Measurements from ENCODE around the gene H2BK1. TPM values are rescaled to one million over a fixed set of nuclear protein-coding genes. Genes with fewer than 3 reads are reported as not detected.
A peak's percentile ranks its signal among the peaks of the same experiment; 100 is the strongest.

H2BK1 gene
- total and polyA plus RNA-seq, 2 donors: not detected

DNA sequence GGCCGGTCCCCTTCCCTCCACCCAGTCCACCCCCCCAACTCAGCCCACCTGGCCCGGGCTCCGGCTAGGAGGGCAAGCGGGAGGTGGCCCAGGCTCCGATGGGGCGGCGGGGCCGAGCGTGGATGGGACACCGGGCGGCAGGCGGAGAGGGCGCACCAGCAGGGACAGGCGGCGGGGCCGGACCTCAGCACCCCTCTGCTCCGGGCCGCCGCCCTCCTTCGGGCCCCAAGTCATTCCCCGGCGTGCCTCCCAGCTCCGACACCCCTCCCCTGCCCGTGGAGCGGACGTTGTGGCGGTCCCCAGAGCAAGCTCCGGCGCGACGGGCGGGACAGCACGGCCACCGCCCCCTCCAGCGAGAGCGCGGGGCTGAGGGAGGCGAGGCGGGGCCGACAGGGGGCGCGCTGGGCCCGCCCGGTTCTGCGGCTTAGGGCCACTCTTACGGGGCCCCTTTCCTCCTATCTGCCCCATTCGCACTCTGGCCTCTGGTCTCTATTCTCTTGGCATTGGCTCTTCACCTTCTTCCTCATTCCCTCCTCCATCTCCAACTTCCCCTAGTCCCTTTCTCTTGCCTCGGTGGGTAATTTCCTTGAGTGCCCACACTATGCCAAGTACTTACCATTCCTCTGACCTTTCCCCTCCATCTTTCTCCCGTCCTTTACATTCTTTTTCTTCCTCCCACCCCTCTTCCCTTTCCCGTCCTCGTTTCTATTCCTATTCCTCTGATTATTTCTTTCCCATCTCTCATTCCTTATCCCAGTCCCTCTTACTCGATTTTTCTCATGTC, 42.1 kb downstream of the H2BK1 start:
- no peak for DNase-seq (ENCODE audit: extremely low spot score)
- 3% methylated on average over 52 of the region's 52 CpGs for WGBS
- Histone ChIP-seq H3K4me3 (ENCODE audit: low read depth, low read length) (peak overlapping the region; percentile 53), H3K36me3 (ENCODE audit: insufficient read depth) (no peaks in the 10 kb centered on the region), H3K27ac (ENCODE audit: low read depth) (no peak overlapping the region), H3K4me1 (ENCODE audit: insufficient read depth) (no peaks in the 10 kb centered on the region)

GRCh38 chr7:151167197-151167961, 42.9 kb downstream of the H2BK1 start, which contains the start of gene GBX1:
GBX1 (minus strand) TSS chr7:151167694; CDS start chr7:151167548, 146 bp downstream.
- Histone ChIP-seq H3K27ac (ENCODE audit: low read depth) (no peak within 1 kb of the TSS), H3K36me3 (ENCODE audit: insufficient read depth) (no peaks in the 10 kb centered on the region), H3K4me1 (ENCODE audit: insufficient read depth) (no peaks in the 10 kb centered on the region), H3K4me3 (ENCODE audit: low read depth, low read length) (peak within 1 kb of the TSS; percentile 53)
- WGBS: under 1% methylated on average over 101 of the region's 101 CpGs
- no peak for DNase-seq (ENCODE audit: extremely low spot score)

DNA sequence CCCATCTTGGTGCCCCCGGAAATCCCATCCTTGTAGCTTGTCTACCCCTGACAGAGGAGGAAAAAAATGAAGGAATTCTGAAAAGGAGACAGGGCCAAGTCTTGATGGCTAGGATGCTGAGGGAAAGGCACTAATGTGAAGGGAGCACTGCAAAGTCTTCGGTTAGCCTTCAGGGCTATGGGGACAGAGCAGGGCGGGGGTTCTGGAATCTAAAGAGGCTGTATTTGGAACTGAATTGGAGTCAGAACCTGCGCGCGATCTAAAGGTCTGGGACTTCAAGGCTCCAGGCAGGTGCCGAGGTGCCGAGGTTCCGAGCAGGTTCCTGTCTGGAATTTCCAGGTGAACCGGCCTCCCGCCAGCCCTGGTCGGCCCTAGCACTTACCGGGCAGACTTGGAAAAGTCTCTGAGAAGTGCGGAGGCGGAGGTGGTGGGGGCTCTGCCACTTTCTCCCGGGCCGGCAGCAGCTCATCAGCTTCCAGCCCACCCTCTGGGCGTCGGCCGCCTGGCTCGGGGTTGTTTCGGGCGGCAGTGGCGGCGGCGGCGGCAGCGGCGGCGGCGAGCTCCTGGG, 43.6 kb downstream of the H2BK1 start:
- DNase-seq (ENCODE audit: extremely low spot score): no peak
- 11% methylated on average over 31 of the region's 31 CpGs for WGBS
- Histone ChIP-seq H3K27ac (ENCODE audit: low read depth) (no peak overlapping the region), H3K4me3 (ENCODE audit: low read depth, low read length) (peak overlapping the region; percentile 53), H3K36me3 (ENCODE audit: insufficient read depth) (no peaks in the 10 kb centered on the region), H3K4me1 (ENCODE audit: insufficient read depth) (no peaks in the 10 kb centered on the region)

- Histone ChIP-seq H3K36me3 (ENCODE audit: insufficient read depth) (no peaks in the 10 kb centered on the region), H3K4me3 (ENCODE audit: low read depth, low read length) (no peak overlapping the region), H3K4me1 (ENCODE audit: insufficient read depth) (no peaks in the 10 kb centered on the region), H3K27ac (ENCODE audit: low read depth) (no peak overlapping the region)
- DNase-seq (ENCODE audit: extremely low spot score): no peak
- 81% methylated on average over 1 of the region's 1 CpG for WGBS
Observed at GRCh38 chr7:151161757-151162156, 48.5 kb downstream of the H2BK1 start.

Other genes with a start within 250 kb of the H2BK1 start
- gene KCNH2, start 232.2 kb downstream of the H2BK1 start, total RNA-seq: 9.9 TPM
- 48.5 TPM for gene KCNH2, start 232.2 kb downstream of the H2BK1 start, polyA plus RNA-seq
- gene NOS3, start 219.5 kb downstream of the H2BK1 start, total RNA-seq: 6.0 TPM
- gene NOS3, start 219.5 kb downstream of the H2BK1 start, polyA plus RNA-seq: 15.8 TPM
- gene ATG9B, start 186.0 kb downstream of the H2BK1 start, total RNA-seq: not detected
- gene ATG9B, start 186.0 kb downstream of the H2BK1 start, polyA plus RNA-seq: 0.32 TPM
- 17.1 TPM for gene ABCB8, start 182.0 kb downstream of the H2BK1 start, total RNA-seq
- gene ABCB8, start 182.0 kb downstream of the H2BK1 start, polyA plus RNA-seq: 19.4 TPM
- 1.1 TPM for gene ASIC3, start 162.0 kb downstream of the H2BK1 start, total RNA-seq
- gene ASIC3, start 162.0 kb downstream of the H2BK1 start, polyA plus RNA-seq: 2.0 TPM
- 6.7 TPM for gene CDK5, start 152.6 kb downstream of the H2BK1 start, total RNA-seq
- 9.4 TPM for gene CDK5, start 152.6 kb downstream of the H2BK1 start, polyA plus RNA-seq
- 30.6 TPM for gene SLC4A2, start 150.9 kb downstream of the H2BK1 start, total RNA-seq
- 107 TPM for gene SLC4A2, start 150.9 kb downstream of the H2BK1 start, polyA plus RNA-seq
- 42.4 TPM for gene FASTK, start 129.7 kb downstream of the H2BK1 start, total RNA-seq
- 87.8 TPM for gene FASTK, start 129.7 kb downstream of the H2BK1 start, polyA plus RNA-seq
- gene TMUB1, start 127.0 kb downstream of the H2BK1 start, total RNA-seq: 9.7 TPM
- 51.9 TPM for gene TMUB1, start 127.0 kb downstream of the H2BK1 start, polyA plus RNA-seq
- 25.5 TPM for gene AGAP3, start 124.0 kb downstream of the H2BK1 start, total RNA-seq
- gene AGAP3, start 124.0 kb downstream of the H2BK1 start, polyA plus RNA-seq: 77.0 TPM
- not detected for gene GBX1, start 42.8 kb downstream of the H2BK1 start, total RNA-seq
- not detected for gene GBX1, start 42.8 kb downstream of the H2BK1 start, polyA plus RNA-seq
- gene ASB10, start 23.2 kb downstream of the H2BK1 start, total RNA-seq: not detected
- not detected for gene ASB10, start 23.2 kb downstream of the H2BK1 start, polyA plus RNA-seq
- 14.1 TPM for gene ABCF2, start 16.7 kb upstream of the H2BK1 start, total RNA-seq
- 29.6 TPM for gene ABCF2, start 16.7 kb upstream of the H2BK1 start, polyA plus RNA-seq
- 25.2 TPM for gene CHPF2, start 22.0 kb upstream of the H2BK1 start, total RNA-seq
- 23.0 TPM for gene CHPF2, start 22.0 kb upstream of the H2BK1 start, polyA plus RNA-seq
- gene SMARCD3, start 38.2 kb upstream of the H2BK1 start, total RNA-seq: 33.2 TPM
- gene SMARCD3, start 38.2 kb upstream of the H2BK1 start, polyA plus RNA-seq: 47.8 TPM
- gene NUB1, start 131.3 kb upstream of the H2BK1 start, total RNA-seq: 41.4 TPM
- 45.6 TPM for gene NUB1, start 131.3 kb upstream of the H2BK1 start, polyA plus RNA-seq
- gene WDR86, start 199.6 kb upstream of the H2BK1 start, total RNA-seq: 6.8 TPM
- gene WDR86, start 199.6 kb upstream of the H2BK1 start, polyA plus RNA-seq: 4.2 TPM
- 0.16 TPM for gene CRYGN, start 229.7 kb upstream of the H2BK1 start, total RNA-seq
- 0.67 TPM for gene CRYGN, start 229.7 kb upstream of the H2BK1 start, polyA plus RNA-seq